Measurements from ENCODE around the gene ACTL7A. TPM values are rescaled to one million over a fixed set of nuclear protein-coding genes. Genes with fewer than 3 reads are reported as not detected.

Gene ACTL7A
- polyA plus RNA-seq, result not detected
- long read RNA-seq, donor 1, result 0 reads
- long read RNA-seq, donor 2, result 0 reads
- long read RNA-seq, donor 3, result 0 reads
- long read RNA-seq, donor 4, result 0 reads
- long read RNA-seq, donor 5, result 0 reads
- long read RNA-seq, donor 6, result 0 reads
- long read RNA-seq, donor 7, result 0 reads
- long read RNA-seq, donor 8, result 0 reads
- long read RNA-seq, donor 9, result 0 reads
- long read RNA-seq, donor 10, result 0 reads

- no peaks in the 10 kb centered on the region for H3K9me3 ChIP-seq (ENCODE audit: control insufficient read depth in 2 of 2, insufficient read depth in 1 of 2, low read depth in 1 of 2, low read length in 1 of 2)
- 92 to 96% (median 96%) methylated on average over 3 of the region's 3 CpGs for WGBS, 3 donors
- FAIRE-seq, result no peak
- no peak within 1 kb of the TSS for H3K27ac ChIP-seq (ENCODE audit: low read depth in 1 of 3, low read length in 2 of 3)
- no peak for DNase-seq
- H3K4me3 ChIP-seq (ENCODE audit: low read depth in 1 of 3, low read length in 3 of 3), result no peak within 1 kb of the TSS
- H3K4me1 ChIP-seq (ENCODE audit: control insufficient read depth in 3 of 3, insufficient read depth in 2 of 3, low read depth in 1 of 3, low read length in 2 of 3), result no peaks in the 10 kb centered on the region
- no peaks in the 10 kb centered on the region for H3K36me3 ChIP-seq (ENCODE audit: control insufficient read depth in 3 of 3, insufficient read depth in 2 of 3, low read depth in 1 of 3, low read length in 3 of 3)
- no peaks in the 10 kb centered on the region for H3K27me3 ChIP-seq (ENCODE audit: control insufficient read depth in 3 of 3, insufficient read depth in 3 of 3, low read length in 3 of 3)
These were observed at the start of gene ACTL7A for GRCh38 chr9:108861997-108862396. TSS of gene ACTL7A (plus strand) at chr9:108862266. CDS start at chr9:108862323, 57 bp downstream.

- Histone ChIP-seq H3K27me3 (ENCODE audit: control insufficient read depth in 3 of 3, insufficient read depth in 3 of 3, low read length in 3 of 3) (peaks cover 0 to 7% (median 0%) of the 10 kb centered on the region in 3 donors), H3K36me3 (ENCODE audit: control insufficient read depth in 3 of 3, insufficient read depth in 2 of 3, low read depth in 1 of 3, low read length in 3 of 3) (no peaks in the 10 kb centered on the region), H3K9me3 (ENCODE audit: control insufficient read depth in 2 of 2, insufficient read depth in 1 of 2, low read depth in 1 of 2, low read length in 1 of 2) (no peaks in the 10 kb centered on the region), H3K27ac (ENCODE audit: low read depth in 1 of 3, low read length in 2 of 3) (no peak overlapping the region), H3K4me1 (ENCODE audit: control insufficient read depth in 3 of 3, insufficient read depth in 2 of 3, low read depth in 1 of 3, low read length in 2 of 3) (no peaks in the 10 kb centered on the region), H3K4me3 (ENCODE audit: low read depth in 1 of 3, low read length in 3 of 3) (no peak overlapping the region)
- 75 to 85% (median 78%) methylated on average over 8 of the region's 8 CpGs for WGBS, 3 donors
- no peak for FAIRE-seq
- no peak for DNase-seq
These were observed 49.6 kb upstream of the ACTL7A start for GRCh38 chr9:108812396-108813025.

GRCh38 chr9:108813951-108814601, 48.0 kb upstream of the ACTL7A start:
- no peak for DNase-seq
- 71 to 84% (median 81%) methylated on average over 2 of the region's 2 CpGs for WGBS, 3 donors
- Histone ChIP-seq H3K36me3 (ENCODE audit: control insufficient read depth in 3 of 3, insufficient read depth in 2 of 3, low read depth in 1 of 3, low read length in 3 of 3) (no peaks in the 10 kb centered on the region), H3K4me3 (ENCODE audit: low read depth in 1 of 3, low read length in 3 of 3) (no peak overlapping the region), H3K27ac (ENCODE audit: low read depth in 1 of 3, low read length in 2 of 3) (no peak overlapping the region), H3K27me3 (ENCODE audit: control insufficient read depth in 3 of 3, insufficient read depth in 3 of 3, low read length in 3 of 3) (peaks cover 0 to 7% (median 0%) of the 10 kb centered on the region in 3 donors), H3K4me1 (ENCODE audit: control insufficient read depth in 3 of 3, insufficient read depth in 2 of 3, low read depth in 1 of 3, low read length in 2 of 3) (no peaks in the 10 kb centered on the region), H3K9me3 (ENCODE audit: control insufficient read depth in 2 of 2, insufficient read depth in 1 of 2, low read depth in 1 of 2, low read length in 1 of 2) (no peaks in the 10 kb centered on the region)
- no peak for FAIRE-seq

- H3K9me3 ChIP-seq (ENCODE audit: control insufficient read depth in 2 of 2, insufficient read depth in 1 of 2, low read depth in 1 of 2, low read length in 1 of 2), result no peaks in the 10 kb centered on the region
- DNase-seq (no peak), FAIRE-seq (no peak)
- no peaks in the 10 kb centered on the region for H3K36me3 ChIP-seq (ENCODE audit: control insufficient read depth in 3 of 3, insufficient read depth in 2 of 3, low read depth in 1 of 3, low read length in 3 of 3)
- WGBS, 3 donors, result 71 to 84% (median 83%) methylated on average over 3 of the region's 3 CpGs
- no peak overlapping the region for H3K27ac ChIP-seq (ENCODE audit: low read depth in 1 of 3, low read length in 2 of 3)
- no peak overlapping the region for H3K4me3 ChIP-seq (ENCODE audit: low read depth in 1 of 3, low read length in 3 of 3)
- H3K27me3 ChIP-seq (ENCODE audit: control insufficient read depth in 3 of 3, insufficient read depth in 3 of 3, low read length in 3 of 3), result peaks cover 0 to 6% (median 0%) of the 10 kb centered on the region in 3 donors
- no peaks in the 10 kb centered on the region for H3K4me1 ChIP-seq (ENCODE audit: control insufficient read depth in 3 of 3, insufficient read depth in 2 of 3, low read depth in 1 of 3, low read length in 2 of 3)
These were observed 46.9 kb upstream of the ACTL7A start for GRCh38 chr9:108815156-108815555.

GRCh38 chr9:108816037-108816436, 46.0 kb upstream of the ACTL7A start:
- H3K9me3 ChIP-seq (ENCODE audit: control insufficient read depth in 2 of 2, insufficient read depth in 1 of 2, low read depth in 1 of 2, low read length in 1 of 2), result no peaks in the 10 kb centered on the region
- H3K36me3 ChIP-seq (ENCODE audit: control insufficient read depth in 3 of 3, insufficient read depth in 2 of 3, low read depth in 1 of 3, low read length in 3 of 3), result no peaks in the 10 kb centered on the region
- H3K4me1 ChIP-seq (ENCODE audit: control insufficient read depth in 3 of 3, insufficient read depth in 2 of 3, low read depth in 1 of 3, low read length in 2 of 3), result no peaks in the 10 kb centered on the region
- 49 to 78% (median 65%) methylated on average over 10 of the region's 10 CpGs for WGBS, 3 donors
- peaks cover 0 to 2% (median 0%) of the 10 kb centered on the region in 3 donors for H3K27me3 ChIP-seq (ENCODE audit: control insufficient read depth in 3 of 3, insufficient read depth in 3 of 3, low read length in 3 of 3)
- DNase-seq, result no peak
- FAIRE-seq, result no peak
- no peak overlapping the region for H3K27ac ChIP-seq (ENCODE audit: low read depth in 1 of 3, low read length in 2 of 3)
- no peak overlapping the region for H3K4me3 ChIP-seq (ENCODE audit: low read depth in 1 of 3, low read length in 3 of 3)

- WGBS, 3 donors, result 84 to 87% (median 87%) methylated on average over 3 of the region's 3 CpGs
- Histone ChIP-seq H3K27ac (ENCODE audit: low read depth in 1 of 3, low read length in 2 of 3) (no peak overlapping the region), H3K27me3 (ENCODE audit: control insufficient read depth in 3 of 3, insufficient read depth in 3 of 3, low read length in 3 of 3) (no peaks in the 10 kb centered on the region), H3K4me1 (ENCODE audit: control insufficient read depth in 3 of 3, insufficient read depth in 2 of 3, low read depth in 1 of 3, low read length in 2 of 3) (no peaks in the 10 kb centered on the region), H3K4me3 (ENCODE audit: low read depth in 1 of 3, low read length in 3 of 3) (no peak overlapping the region), H3K9me3 (ENCODE audit: control insufficient read depth in 2 of 2, insufficient read depth in 1 of 2, low read depth in 1 of 2, low read length in 1 of 2) (peaks cover 3 to 9% of the 10 kb centered on the region in 2 donors), H3K36me3 (ENCODE audit: control insufficient read depth in 3 of 3, insufficient read depth in 2 of 3, low read depth in 1 of 3, low read length in 3 of 3) (no peaks in the 10 kb centered on the region)
- no peak for FAIRE-seq
- DNase-seq, result no peak
These were observed 38.2 kb upstream of the ACTL7A start for GRCh38 chr9:108823829-108824228.

GRCh38 chr9:108830272-108830671, 31.8 kb upstream of the ACTL7A start:
- FAIRE-seq (no peak), DNase-seq (no peak)
- WGBS, 3 donors, result 34 to 53% (median 39%) methylated on average over 2 of the region's 2 CpGs
- H3K36me3 ChIP-seq (ENCODE audit: control insufficient read depth in 3 of 3, insufficient read depth in 2 of 3, low read depth in 1 of 3, low read length in 3 of 3), result no peaks in the 10 kb centered on the region
- H3K9me3 ChIP-seq (ENCODE audit: control insufficient read depth in 2 of 2, insufficient read depth in 1 of 2, low read depth in 1 of 2, low read length in 1 of 2), result no peaks in the 10 kb centered on the region
- H3K4me3 ChIP-seq (ENCODE audit: low read depth in 1 of 3, low read length in 3 of 3), result no peak overlapping the region
- no peaks in the 10 kb centered on the region for H3K4me1 ChIP-seq (ENCODE audit: control insufficient read depth in 3 of 3, insufficient read depth in 2 of 3, low read depth in 1 of 3, low read length in 2 of 3)
- no peak overlapping the region for H3K27ac ChIP-seq (ENCODE audit: low read depth in 1 of 3, low read length in 2 of 3)
- H3K27me3 ChIP-seq (ENCODE audit: control insufficient read depth in 3 of 3, insufficient read depth in 3 of 3, low read length in 3 of 3), result no peaks in the 10 kb centered on the region

- H3K9me3 ChIP-seq (ENCODE audit: control insufficient read depth in 2 of 2, insufficient read depth in 1 of 2, low read depth in 1 of 2, low read length in 1 of 2), result no peaks in the 10 kb centered on the region
- FAIRE-seq, result no peak
- H3K36me3 ChIP-seq (ENCODE audit: control insufficient read depth in 3 of 3, insufficient read depth in 2 of 3, low read depth in 1 of 3, low read length in 3 of 3), result no peaks in the 10 kb centered on the region
- no peak overlapping the region for H3K4me3 ChIP-seq (ENCODE audit: low read depth in 1 of 3, low read length in 3 of 3)
- no peaks in the 10 kb centered on the region for H3K4me1 ChIP-seq (ENCODE audit: control insufficient read depth in 3 of 3, insufficient read depth in 2 of 3, low read depth in 1 of 3, low read length in 2 of 3)
- H3K27me3 ChIP-seq (ENCODE audit: control insufficient read depth in 3 of 3, insufficient read depth in 3 of 3, low read length in 3 of 3), result no peaks in the 10 kb centered on the region
- 89 to 95% (median 92%) methylated on average over 1 of the region's 1 CpG for WGBS, 3 donors
- DNase-seq, result no peak
- no peak overlapping the region for H3K27ac ChIP-seq (ENCODE audit: low read depth in 1 of 3, low read length in 2 of 3)
These were observed 30.4 kb upstream of the ACTL7A start for GRCh38 chr9:108831496-108832178.

Data from small intestine (tissue), 16 donors.